ACHN (cell line): Measurements from ENCODE around the gene SNX9.
"Not testable (repeated sequence)": the region's sequence is repeated elsewhere in the genome, so short reads cannot be mapped to it uniquely, and the experiment has no call there.

Experiments
- DNase-seq: peaks from one replicate; pipeline ENCODE4 v3.0.0-alpha.2; 2015
- in situ Hi-C: cut with HindIII; loops from 2 replicates; pipeline ENCODE4 v1.10.0; 2017; ENCODE audit warnings: low sequenced_read_pairs, low pct_ligation_motif_present, low pct_unique_long_range_greater_than_20kb

The SNX9 gene

GRCh38 chr6:157956171-157956730 lies 133.2 kb downstream of the SNX9 start:
- DNase-seq, result no peak
- in situ Hi-C loops, result no loop called here

GRCh38 chr6:157959451-157960227 lies 136.6 kb downstream of the SNX9 start:
- DNase-seq, result no peak
- in situ Hi-C loops, result no loop called here

GRCh38 chr6:157961153-157961831 lies 138.2 kb downstream of the SNX9 start:
- no peak for DNase-seq
- in situ Hi-C loops, result no loop called here

GRCh38 chr6:157961832-157962575 lies 139.0 kb downstream of the SNX9 start:
- DNase-seq, result no peak
- in situ Hi-C loops, result no loop called here

GRCh38 chr6:157962601-157963302 lies 139.7 kb downstream of the SNX9 start:
- in situ Hi-C loops, result no loop called here
- DNase-seq, result no peak

GRCh38 chr6:157964100-157964499 lies 141.1 kb downstream of the SNX9 start:
- in situ Hi-C loops, result no loop called here

GRCh38 chr6:157965387-157965786 lies 142.3 kb downstream of the SNX9 start:
- in situ Hi-C loops, result no loop called here
- DNase-seq, result no peak

More at GRCh38 chr6:157964100-157964499, 141.1 kb downstream of the SNX9 start:
- no peak for DNase-seq

GRCh38 chr6:157966589-157966977 lies 143.5 kb downstream of the SNX9 start:
- DNase-seq, result no peak
- in situ Hi-C loops, result no loop called here

- DNase-seq, result no peak
- in situ Hi-C loops, result no loop called here
Observed at GRCh38 chr6:157967020-157967419, 144.0 kb downstream of the SNX9 start.

- DNase-seq, result no peak
- in situ Hi-C loops, result no loop called here
Observed at GRCh38 chr6:157967486-157967885, 144.4 kb downstream of the SNX9 start.

GRCh38 chr6:157972177-157972576 lies 149.1 kb downstream of the SNX9 start:
- DNase-seq, in situ Hi-C loops: not testable (repeated sequence)

GRCh38 chr6:157974341-157974894 lies 151.4 kb downstream of the SNX9 start:
- in situ Hi-C loops, result no loop called here
- no peak for DNase-seq

GRCh38 chr6:157974967-157975366 lies 151.9 kb downstream of the SNX9 start:
- in situ Hi-C loops, result no loop called here
- DNase-seq, result no peak

GRCh38 chr6:157975456-157975855 lies 152.4 kb downstream of the SNX9 start:
- in situ Hi-C loops, result no loop called here
- no peak for DNase-seq

GRCh38 chr6:157976345-157977175 lies 153.5 kb downstream of the SNX9 start:
- DNase-seq, result no peak
- in situ Hi-C loops, result no loop called here

GRCh38 chr6:157977176-157977804 lies 154.2 kb downstream of the SNX9 start:
- in situ Hi-C loops, result no loop called here
- DNase-seq, result no peak
